Mucosa of gallbladder (tissue), 1 donor: ENCODE measurements around the gene SINHCAF. TPM values are rescaled to one million over a fixed set of nuclear protein-coding genes. Genes with fewer than 3 reads are reported as not detected.
A peak's percentile ranks its signal among the peaks of the same experiment; 100 is the strongest.
"Not testable (repeated sequence)": the region's sequence is repeated elsewhere in the genome, so short reads cannot be mapped to it uniquely, and the experiment has no call there.

Experiments used
- DNase-seq: peaks from one replicate; pipeline ENCODE4 v3.0.0-alpha.2; 2020; ENCODE audit warnings: low spot score
- total RNA-seq: library from RNA; stranded (reverse); gene quantifications from one replicate; pipeline ENCODE4 v1.2.1, GENCODE V29; 2021
- donor health status: DM: no; HTN: no; CAD: no.

Gene SINHCAF
- total RNA-seq = 73.3 TPM

GRCh38 chr12:31325877-31326631 lies at the start of gene SINHCAF:
TSS of gene SINHCAF (minus strand) at chr12:31326150. CDS start at chr12:31298204, 27,946 bp downstream.
- peak; percentile 99 for DNase-seq

- DNase-seq = not testable (repeated sequence)
These were observed 49.5 kb upstream of the SINHCAF start for GRCh38 chr12:31375422-31375821.

GRCh38 chr12:31371256-31371620 lies 45.3 kb upstream of the SINHCAF start:
- no peak for DNase-seq

GRCh38 chr12:31370531-31371255 lies 44.7 kb upstream of the SINHCAF start:
- DNase-seq = peak; percentile 68

- DNase-seq = peak; percentile 29
These were observed 44.0 kb upstream of the SINHCAF start for GRCh38 chr12:31369712-31370521.

GRCh38 chr12:31368666-31369361 lies 42.9 kb upstream of the SINHCAF start:
- no peak for DNase-seq

- DNase-seq = no peak
These were observed 40.2 kb upstream of the SINHCAF start for GRCh38 chr12:31366104-31366621.

- no peak for DNase-seq
These were observed 37.9 kb upstream of the SINHCAF start for GRCh38 chr12:31363831-31364230.

GRCh38 chr12:31363416-31363809 lies 37.5 kb upstream of the SINHCAF start:
- DNase-seq = no peak

GRCh38 chr12:31362759-31363415 lies 36.9 kb upstream of the SINHCAF start:
- no peak for DNase-seq

- DNase-seq = no peak
These were observed 36.3 kb upstream of the SINHCAF start for GRCh38 chr12:31362115-31362758.

- DNase-seq = no peak
These were observed 35.8 kb upstream of the SINHCAF start for GRCh38 chr12:31361730-31362114.

GRCh38 chr12:31355747-31356107 lies 29.8 kb upstream of the SINHCAF start:
- no peak for DNase-seq

GRCh38 chr12:31353750-31354708 lies 28.1 kb upstream of the SINHCAF start:
- DNase-seq = no peak

GRCh38 chr12:31346267-31346666 lies 20.3 kb upstream of the SINHCAF start:
- DNase-seq = no peak

GRCh38 chr12:31343139-31343538 lies 17.2 kb upstream of the SINHCAF start:
- DNase-seq = no peak

GRCh38 chr12:31342286-31342685 lies 16.3 kb upstream of the SINHCAF start:
- no peak for DNase-seq

- no peak for DNase-seq
These were observed 14.1 kb upstream of the SINHCAF start for GRCh38 chr12:31339831-31340622.

GRCh38 chr12:31337952-31338351 lies 12.0 kb upstream of the SINHCAF start:
- no peak for DNase-seq
